SU-DHL-6 (cell line): Measurements from ENCODE around the gene SLC36A2.

Source experiments
- H2AFZ ChIP-seq: fragments of 200-600 bp; sonication (generic); 2 replicates; pipeline ENCODE4 v1.6.1; 2014; ENCODE audit warnings: low read depth, mild to moderate bottlenecking, moderate library complexity, mixed read lengths, antibody characterized with exemption, low read length; ENCODE audit not compliant: severe bottlenecking
- H3F3A ChIP-seq: fragments of 200-600 bp; shearing (Covaris generic); 2 replicates; pipeline ENCODE4 v1.6.0; 2016; ENCODE audit warnings: antibody characterized with exemption, mild to moderate bottlenecking; ENCODE audit not compliant: insufficient read depth
- H3K27ac ChIP-seq: fragments of 200-600 bp; sonication (generic); 2 replicates; pipeline ENCODE4 v1.5.1; 2016; ENCODE audit warnings: low read depth, mild to moderate bottlenecking, low read length, moderate library complexity, mixed read lengths
- H3K27me3 ChIP-seq: fragments of 200-600 bp; sonication (generic), shearing (Covaris generic); 2 replicates; pipeline ENCODE4 v1.6.0; 2014; ENCODE audit warnings: mild to moderate bottlenecking, low read length
- H3K36me3 ChIP-seq: fragments of 200-600 bp; sonication (generic); 2 replicates; pipeline ENCODE4 v1.6.1; 2014; ENCODE audit warnings: mild to moderate bottlenecking, low read length, mixed read lengths
- H3K4me2 ChIP-seq: fragments of 300-600, 200-600 bp; shearing (Covaris generic), sonication (generic); 2 replicates; pipeline ENCODE4 v1.6.0; 2014; ENCODE audit warnings: low read length, low read depth, mild to moderate bottlenecking; ENCODE audit not compliant: poor library complexity, severe bottlenecking
- H3K4me3 ChIP-seq: fragments of 200-600 bp; sonication (generic); 2 replicates; pipeline ENCODE4 v1.5.1; 2014; ENCODE audit warnings: antibody characterized with exemption, low read length, mild to moderate bottlenecking, mixed read lengths; ENCODE audit not compliant: insufficient read depth, poor library complexity, severe bottlenecking
- H3K79me2 ChIP-seq: fragments of 200-600 bp; sonication (generic); 2 replicates; pipeline ENCODE4 v1.6.1; 2014; ENCODE audit warnings: mild to moderate bottlenecking, low read length, moderate library complexity; ENCODE audit not compliant: insufficient read depth
- H3K9ac ChIP-seq: fragments of 200-600 bp; sonication (generic); 2 replicates; pipeline ENCODE4 v1.7.0; 2014; ENCODE audit warnings: mild to moderate bottlenecking, low read length
- H3K9me2 ChIP-seq: fragments of 200-600 bp; sonication (generic); replicated peaks from 2 replicates; pipeline ENCODE4 v1.6.1; 2014; ENCODE audit warnings: low read length; ENCODE audit not compliant: insufficient read depth
- H3K9me3 ChIP-seq: fragments of 200-600 bp; sonication (generic); 2 replicates; pipeline ENCODE4 v1.6.1; 2014; ENCODE audit warnings: low read length, mixed read lengths; ENCODE audit not compliant: insufficient read depth
- H4K20me1 ChIP-seq: fragments of 200-600 bp; sonication (generic); 2 replicates; pipeline ENCODE4 v1.6.1; 2014; ENCODE audit warnings: low read depth, mild to moderate bottlenecking, antibody characterized with exemption, low read length, moderate library complexity, mixed read lengths
- EZH2phosphoT487 ChIP-seq: fragments of 200-600 bp; sonication (generic), shearing (Covaris generic); conservative IDR thresholded peaks from 2 replicates; pipeline ENCODE4 v1.6.1; 2018; ENCODE audit warnings: mild to moderate bottlenecking, antibody characterized with exemption, low read length, moderate library complexity, mixed read lengths
- TF ChIP-seq, protein P1 (sequence below): fragments of 200-600 bp; sonication (generic); IDR thresholded peaks from one replicate; pipeline ENCODE4 v1.5.1; 2017; ENCODE audit warnings: antibody characterized with exemption, mild to moderate bottlenecking, low read length, moderate library complexity; ENCODE audit not compliant: insufficient read depth, poor library complexity, severe bottlenecking

The SLC36A2 gene

DNA sequence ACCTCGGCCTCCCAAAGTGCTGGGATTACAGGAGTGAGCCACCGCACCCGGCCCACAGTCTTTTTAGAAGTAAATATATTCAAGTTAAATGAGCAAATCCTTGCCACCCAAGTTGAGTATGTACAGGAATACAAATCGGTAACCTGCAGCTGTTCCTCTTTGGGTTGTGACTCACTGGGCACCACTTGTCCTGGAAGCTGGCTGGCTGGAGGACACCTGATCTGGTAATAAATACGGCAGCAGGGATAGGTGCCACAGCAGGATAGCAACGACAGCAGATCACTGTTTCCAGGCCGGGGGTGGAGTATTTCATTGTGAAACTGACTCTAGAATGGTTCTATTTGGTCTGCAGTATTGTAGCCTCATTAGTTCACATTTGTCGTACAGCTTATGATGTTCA lies 35.7 kb upstream of the SLC36A2 start:
- Histone ChIP-seq H3F3A (no peaks in the 10 kb centered on the region), H3K4me3 (no peak overlapping the region), H3K9me3 (no peaks in the 10 kb centered on the region), H3K27ac (no peak overlapping the region), H3K27me3 (no peaks in the 10 kb centered on the region), H3K9me2 (no peaks in the 10 kb centered on the region), H3K36me3 (no peaks in the 10 kb centered on the region), H3K79me2 (no peaks in the 10 kb centered on the region), H3K4me2 (no peak overlapping the region), H4K20me1 (no peaks in the 10 kb centered on the region), H2AFZ (no peak overlapping the region), H3K9ac (no peak overlapping the region)
- TF ChIP-seq EZH2phosphoT487: no peak
- TF ChIP-seq, protein P1, sequence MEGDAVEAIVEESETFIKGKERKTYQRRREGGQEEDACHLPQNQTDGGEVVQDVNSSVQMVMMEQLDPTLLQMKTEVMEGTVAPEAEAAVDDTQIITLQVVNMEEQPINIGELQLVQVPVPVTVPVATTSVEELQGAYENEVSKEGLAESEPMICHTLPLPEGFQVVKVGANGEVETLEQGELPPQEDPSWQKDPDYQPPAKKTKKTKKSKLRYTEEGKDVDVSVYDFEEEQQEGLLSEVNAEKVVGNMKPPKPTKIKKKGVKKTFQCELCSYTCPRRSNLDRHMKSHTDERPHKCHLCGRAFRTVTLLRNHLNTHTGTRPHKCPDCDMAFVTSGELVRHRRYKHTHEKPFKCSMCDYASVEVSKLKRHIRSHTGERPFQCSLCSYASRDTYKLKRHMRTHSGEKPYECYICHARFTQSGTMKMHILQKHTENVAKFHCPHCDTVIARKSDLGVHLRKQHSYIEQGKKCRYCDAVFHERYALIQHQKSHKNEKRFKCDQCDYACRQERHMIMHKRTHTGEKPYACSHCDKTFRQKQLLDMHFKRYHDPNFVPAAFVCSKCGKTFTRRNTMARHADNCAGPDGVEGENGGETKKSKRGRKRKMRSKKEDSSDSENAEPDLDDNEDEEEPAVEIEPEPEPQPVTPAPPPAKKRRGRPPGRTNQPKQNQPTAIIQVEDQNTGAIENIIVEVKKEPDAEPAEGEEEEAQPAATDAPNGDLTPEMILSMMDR: no peak

GRCh38 chr5:151382576-151382975 lies 35.2 kb upstream of the SLC36A2 start:
- no peaks in the 10 kb centered on the region for H3K9me3 ChIP-seq
- no peak overlapping the region for H3K4me3 ChIP-seq
- H3K9ac ChIP-seq: no peak overlapping the region
- no peaks in the 10 kb centered on the region for H3F3A ChIP-seq
- H3K27me3 ChIP-seq: no peaks in the 10 kb centered on the region
- no peak overlapping the region for H3K4me2 ChIP-seq
- H3K36me3 ChIP-seq: no peaks in the 10 kb centered on the region
- H4K20me1 ChIP-seq: no peaks in the 10 kb centered on the region
- no peaks in the 10 kb centered on the region for H3K79me2 ChIP-seq
- TF ChIP-seq, protein P1: no peak
- TF ChIP-seq EZH2phosphoT487: no peak
- H3K9me2 ChIP-seq: no peaks in the 10 kb centered on the region
- H3K27ac ChIP-seq: no peak overlapping the region
- H2AFZ ChIP-seq: no peak overlapping the region

DNA sequence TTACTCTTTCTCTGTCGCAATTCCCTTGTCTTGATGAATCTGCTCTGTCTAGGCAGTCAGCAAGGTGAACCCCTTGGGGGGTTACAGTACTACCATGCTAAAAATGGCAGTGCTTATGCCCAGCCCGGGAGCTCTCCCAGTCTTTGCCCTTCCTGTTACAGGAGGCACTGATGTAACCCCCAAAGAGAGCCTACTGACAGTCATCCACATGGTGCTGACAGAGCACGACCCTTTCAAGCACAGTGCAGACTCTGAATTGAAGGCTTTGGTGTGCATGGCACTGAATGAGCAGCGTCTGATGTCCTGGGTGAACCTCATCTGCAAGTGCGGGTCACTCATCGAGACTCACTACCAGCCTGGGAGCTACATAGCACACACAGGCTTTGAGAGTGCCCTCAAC lies 34.5 kb upstream of the SLC36A2 start:
- no peaks in the 10 kb centered on the region for H3K27me3 ChIP-seq
- no peaks in the 10 kb centered on the region for H4K20me1 ChIP-seq
- H3K4me3 ChIP-seq: no peak overlapping the region
- no peak overlapping the region for H2AFZ ChIP-seq
- no peaks in the 10 kb centered on the region for H3F3A ChIP-seq
- H3K9ac ChIP-seq: no peak overlapping the region
- no peaks in the 10 kb centered on the region for H3K9me2 ChIP-seq
- no peaks in the 10 kb centered on the region for H3K36me3 ChIP-seq
- no peaks in the 10 kb centered on the region for H3K9me3 ChIP-seq
- H3K79me2 ChIP-seq: no peaks in the 10 kb centered on the region
- H3K27ac ChIP-seq: no peak overlapping the region
- TF ChIP-seq EZH2phosphoT487: no peak
- TF ChIP-seq, protein P1: no peak
- H3K4me2 ChIP-seq: no peak overlapping the region

DNA sequence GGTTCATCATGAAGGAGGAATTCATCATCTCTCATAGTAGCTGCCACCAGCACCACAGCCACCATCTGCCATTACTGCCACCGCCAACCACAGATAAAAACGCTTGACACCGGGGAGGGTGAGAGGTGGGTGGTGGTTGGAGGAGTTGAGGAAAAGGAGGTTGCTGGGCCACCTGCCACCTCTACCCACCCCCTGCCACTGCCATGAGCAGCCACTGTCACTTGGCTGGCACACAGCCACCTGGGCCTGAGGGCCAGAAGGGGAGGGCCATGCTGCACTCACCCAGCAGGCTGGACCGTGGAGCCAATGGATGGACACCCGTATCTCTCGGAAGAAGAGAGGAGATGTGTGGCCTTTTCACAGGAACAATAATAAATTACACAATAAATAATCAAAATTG lies 31.3 kb upstream of the SLC36A2 start:
- Histone ChIP-seq H3K4me2 (no peak overlapping the region), H3F3A (no peaks in the 10 kb centered on the region), H4K20me1 (no peaks in the 10 kb centered on the region), H3K79me2 (no peaks in the 10 kb centered on the region), H3K36me3 (no peaks in the 10 kb centered on the region), H2AFZ (no peak overlapping the region), H3K27me3 (no peaks in the 10 kb centered on the region), H3K9ac (no peak overlapping the region), H3K27ac (no peak overlapping the region), H3K4me3 (no peak overlapping the region), H3K9me3 (no peaks in the 10 kb centered on the region), H3K9me2 (no peaks in the 10 kb centered on the region)
- TF ChIP-seq EZH2phosphoT487: no peak
- TF ChIP-seq, protein P1: no peak
